Hepatocyte (in vitro differentiated cells): ENCODE data around the gene HHAT.

ENCODE experiments used
- CTCF ChIP-seq: fragments of 200-600 bp; sonication (generic); IDR thresholded peaks from 2 replicates; pipeline ENCODE4 v1.5.1; 2016; ENCODE audit warnings: antibody characterized with exemption, mild to moderate bottlenecking; ENCODE audit not compliant: poor library complexity
- EZH2 ChIP-seq: fragments of 200-600 bp; sonication (generic); IDR thresholded peaks from 2 replicates; pipeline ENCODE4 v1.6.1; 2016; ENCODE audit warnings: antibody characterized with exemption, mild to moderate bottlenecking, borderline replicate concordance

- no peak for TF ChIP-seq CTCF
- TF ChIP-seq EZH2: no peak
These were observed 325.7 kb downstream of the HHAT start for GRCh38 chr1:210654176-210654981.
